Coronary artery (tissue), 2 donors: ENCODE measurements around the gene ZPR1.

Experiments used
- DNase-seq: peaks from one replicate; pipeline ENCODE4 v3.0.0-alpha.2; 2017; ENCODE audit warnings: low spot score
- H3K27ac ChIP-seq, 2 donors: fragments of 200-600 bp; sonication (generic); one replicate each; pipeline ENCODE4 v1.5.1; 2016 to 2019
- H3K4me3 ChIP-seq: fragments of 200-600 bp; sonication (generic); 2 replicates; pipeline ENCODE4 v1.5.1; 2016; ENCODE audit warnings: mild to moderate bottlenecking, moderate library complexity
- TF ChIP-seq, protein P1 (sequence below): fragments of 200-600 bp; sonication (generic); IDR thresholded peaks from one replicate; pipeline ENCODE4 v1.5.1; 2019; ENCODE audit warnings: antibody characterized with exemption

ZPR1 gene

DNA sequence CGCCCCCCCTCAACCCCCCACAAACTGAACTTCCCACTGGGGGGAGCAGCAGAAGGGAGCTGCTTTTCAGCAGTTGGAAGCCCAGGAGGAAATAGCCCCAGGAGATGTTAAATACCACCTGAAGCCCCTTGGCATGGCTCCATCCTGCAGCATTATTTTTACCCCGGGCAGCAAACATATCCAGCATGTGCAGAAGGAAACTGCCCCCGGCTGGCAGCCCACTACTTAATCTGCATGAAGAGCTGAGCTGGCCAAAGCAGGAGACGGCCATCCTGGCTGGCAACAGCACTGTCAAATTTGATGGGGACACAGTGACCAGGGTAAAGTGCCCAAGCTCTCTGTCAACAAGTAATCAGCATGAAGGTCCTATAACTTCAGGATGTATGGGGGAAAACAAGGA, 47.1 kb downstream of the ZPR1 start:
- no peak overlapping the region for H3K27ac ChIP-seq
- no peak for DNase-seq
- no peak overlapping the region for H3K4me3 ChIP-seq
- TF ChIP-seq, protein P1, sequence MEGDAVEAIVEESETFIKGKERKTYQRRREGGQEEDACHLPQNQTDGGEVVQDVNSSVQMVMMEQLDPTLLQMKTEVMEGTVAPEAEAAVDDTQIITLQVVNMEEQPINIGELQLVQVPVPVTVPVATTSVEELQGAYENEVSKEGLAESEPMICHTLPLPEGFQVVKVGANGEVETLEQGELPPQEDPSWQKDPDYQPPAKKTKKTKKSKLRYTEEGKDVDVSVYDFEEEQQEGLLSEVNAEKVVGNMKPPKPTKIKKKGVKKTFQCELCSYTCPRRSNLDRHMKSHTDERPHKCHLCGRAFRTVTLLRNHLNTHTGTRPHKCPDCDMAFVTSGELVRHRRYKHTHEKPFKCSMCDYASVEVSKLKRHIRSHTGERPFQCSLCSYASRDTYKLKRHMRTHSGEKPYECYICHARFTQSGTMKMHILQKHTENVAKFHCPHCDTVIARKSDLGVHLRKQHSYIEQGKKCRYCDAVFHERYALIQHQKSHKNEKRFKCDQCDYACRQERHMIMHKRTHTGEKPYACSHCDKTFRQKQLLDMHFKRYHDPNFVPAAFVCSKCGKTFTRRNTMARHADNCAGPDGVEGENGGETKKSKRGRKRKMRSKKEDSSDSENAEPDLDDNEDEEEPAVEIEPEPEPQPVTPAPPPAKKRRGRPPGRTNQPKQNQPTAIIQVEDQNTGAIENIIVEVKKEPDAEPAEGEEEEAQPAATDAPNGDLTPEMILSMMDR = no peak

GRCh38 chr11:116738975-116739374, 48.8 kb downstream of the ZPR1 start:
- TF ChIP-seq, protein P1 = no peak
- Histone ChIP-seq H3K4me3 (no peak overlapping the region), H3K27ac (no peak overlapping the region)
- DNase-seq = no peak

GRCh38 chr11:116736763-116737162, 51.1 kb downstream of the ZPR1 start:
- no peak overlapping the region for H3K27ac ChIP-seq
- no peak for DNase-seq
- TF ChIP-seq, protein P1 = no peak
- no peak overlapping the region for H3K4me3 ChIP-seq

DNA sequence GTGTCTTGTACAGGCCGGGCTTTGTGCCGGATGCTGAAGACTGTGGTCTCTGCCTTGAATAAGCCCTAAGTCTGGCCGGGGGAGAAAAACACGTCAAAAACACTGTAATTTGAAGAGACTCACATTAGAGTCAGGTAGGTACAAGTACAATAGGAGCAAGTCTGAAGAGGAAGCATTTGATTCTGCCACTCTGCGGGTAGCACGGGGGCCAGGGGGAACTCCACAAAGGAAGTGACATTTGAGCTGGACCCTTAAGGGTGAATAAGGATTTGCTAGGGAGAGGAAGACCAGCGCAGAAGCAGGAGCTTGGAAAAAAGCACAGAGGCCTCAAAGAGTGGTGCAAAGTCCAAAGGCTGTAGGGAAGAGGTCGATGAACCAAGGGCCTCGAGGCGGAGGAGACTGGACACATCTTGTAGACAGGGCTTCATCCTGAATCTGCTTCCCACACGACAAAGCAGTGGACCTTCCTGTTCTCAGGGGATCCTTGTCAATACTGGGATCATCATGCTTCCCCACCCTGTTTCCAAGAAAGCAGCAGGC, 53.8 kb downstream of the ZPR1 start:
- H3K27ac ChIP-seq = no peak overlapping the region
- TF ChIP-seq, protein P1 = no peak
- peak; percentile 22 for DNase-seq
- no peak overlapping the region for H3K4me3 ChIP-seq

DNA sequence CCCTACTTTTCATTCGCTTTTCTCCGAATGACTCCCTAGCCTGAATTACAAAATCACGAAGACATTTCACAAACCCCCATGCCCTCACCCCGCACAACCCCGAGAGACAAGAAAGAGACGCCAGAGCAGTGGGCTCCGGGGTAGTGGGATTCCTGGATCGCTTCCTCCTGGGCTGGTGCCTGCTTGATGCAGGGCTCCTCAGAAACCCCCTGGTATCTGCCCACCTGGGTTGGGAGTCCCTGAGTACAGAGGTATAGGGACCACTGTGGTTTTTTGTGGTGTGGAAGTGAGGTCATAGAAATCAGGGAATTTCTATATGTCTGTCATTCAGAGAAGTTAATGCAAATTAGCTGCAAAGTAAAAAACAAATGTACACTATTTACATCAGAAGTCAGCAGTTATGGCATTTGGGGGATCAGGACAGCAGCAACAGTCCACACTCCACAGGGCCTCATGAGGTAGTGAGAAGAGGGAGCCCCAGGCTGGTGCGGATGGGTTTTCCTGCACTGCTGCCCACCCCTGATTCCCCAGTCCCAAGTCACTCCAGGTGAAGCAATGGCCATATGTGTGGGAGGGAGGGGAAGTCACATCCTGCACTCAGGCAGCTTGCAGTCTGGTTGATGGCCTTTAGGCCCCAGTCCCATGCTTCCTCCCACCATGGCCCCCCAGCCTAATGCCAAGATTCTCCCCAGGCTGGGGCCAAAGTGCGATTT, 54.6 kb downstream of the ZPR1 start:
- DNase-seq = peak; percentile 64
- TF ChIP-seq, protein P1 = peak; percentile 0
- no peak overlapping the region for H3K27ac ChIP-seq
- H3K4me3 ChIP-seq = no peak overlapping the region

GRCh38 chr11:116732271-116733042, 55.4 kb downstream of the ZPR1 start:
- peak; percentile 69 for DNase-seq
- Histone ChIP-seq H3K27ac (no peak overlapping the region), H3K4me3 (no peak overlapping the region)
- TF ChIP-seq, protein P1 = peak; percentile 68
